ENCODE results near the gene SNRNP25.

Gene SNRNP25

GRCh38 chr16:86483-86952 is 32.9 kb downstream of the SNRNP25 start:
- DNase-seq (no peak), ATAC-seq (ENCODE audit: insufficient read depth, low read depth) (no peak)
- no peak overlapping the region for H2AFZ ChIP-seq (ENCODE audit: low read depth, low read length)
- no peaks in the 10 kb centered on the region for H3K27me3 ChIP-seq (ENCODE audit: insufficient read depth, low read length, poor library complexity)
- no peaks in the 10 kb centered on the region for H3K9me3 ChIP-seq (ENCODE audit: insufficient read depth, low read length, severe bottlenecking)
- peaks cover 4% of the 10 kb centered on the region for H3K4me1 ChIP-seq (ENCODE audit: insufficient read depth, low read length)
- no peak overlapping the region for H3K4me3 ChIP-seq (ENCODE audit: low read depth in 1 of 2, low read length in 2 of 2)
- no peak overlapping the region for H3K9ac ChIP-seq (ENCODE audit: low read depth, low read length)
- 0 out of 2 replicates have a peak, but pooled peaks cover 2% of the 10 kb centered on the region for H3K79me2 ChIP-seq (ENCODE audit: insufficient read depth, low read length)
- H3K36me3 ChIP-seq (ENCODE audit: insufficient read depth, low read length), result peaks cover 68% of the 10 kb centered on the region
- peaks cover 42% of the 10 kb centered on the region for H4K20me1 ChIP-seq (ENCODE audit: insufficient read depth, low read length)
- TF ChIP-seq CTCF (IDR thresholded peaks at IDR 0.05; ENCODE audit: borderline replicate concordance, extremely low read depth, low read length, poor library complexity, severe bottlenecking), result no peak
- TF ChIP-seq EZH2 (IDR thresholded peaks at IDR 0.05; ENCODE audit: borderline replicate concordance, low read depth, low read length, severe bottlenecking), result no peak
- H3K4me2 ChIP-seq (ENCODE audit: insufficient read depth, low read length), result no peak overlapping the region
- H3K27ac ChIP-seq (ENCODE audit: low read length), result no peak overlapping the region

- no peak overlapping the region for H3K9ac ChIP-seq (ENCODE audit: low read depth, low read length)
- H3K4me1 ChIP-seq (ENCODE audit: insufficient read depth, low read length), result peaks cover 4% of the 10 kb centered on the region
- peaks cover 84% of the 10 kb centered on the region for H3K36me3 ChIP-seq (ENCODE audit: insufficient read depth, low read length)
- no peaks in the 10 kb centered on the region for H3K9me3 ChIP-seq (ENCODE audit: insufficient read depth, low read length, severe bottlenecking)
- H3K27ac ChIP-seq (ENCODE audit: low read length), result no peak overlapping the region
- H4K20me1 ChIP-seq (ENCODE audit: insufficient read depth, low read length), result peaks cover 44% of the 10 kb centered on the region
- no peak overlapping the region for H2AFZ ChIP-seq (ENCODE audit: low read depth, low read length)
- H3K4me2 ChIP-seq (ENCODE audit: insufficient read depth, low read length), result no peak overlapping the region
- DNase-seq (no peak), ATAC-seq (ENCODE audit: insufficient read depth, low read depth) (no peak)
- no peak overlapping the region for H3K4me3 ChIP-seq (ENCODE audit: low read depth in 1 of 2, low read length in 2 of 2)
- TF ChIP-seq CTCF (IDR thresholded peaks at IDR 0.05; ENCODE audit: borderline replicate concordance, extremely low read depth, low read length, poor library complexity, severe bottlenecking) (no peak), EZH2 (IDR thresholded peaks at IDR 0.05; ENCODE audit: borderline replicate concordance, low read depth, low read length, severe bottlenecking) (no peak)
- 0 out of 2 replicates have a peak, but pooled peaks cover 2% of the 10 kb centered on the region for H3K79me2 ChIP-seq (ENCODE audit: insufficient read depth, low read length)
- H3K27me3 ChIP-seq (ENCODE audit: insufficient read depth, low read length, poor library complexity), result no peaks in the 10 kb centered on the region
Observed at GRCh38 chr16:88613-89012, 35.0 kb downstream of the SNRNP25 start.

GRCh38 chr16:89391-90302 is 36.0 kb downstream of the SNRNP25 start:
- H3K79me2 ChIP-seq (ENCODE audit: insufficient read depth, low read length), result 0 out of 2 replicates have a peak, but pooled peaks cover 1% of the 10 kb centered on the region
- H3K36me3 ChIP-seq (ENCODE audit: insufficient read depth, low read length), result peaks cover 83% of the 10 kb centered on the region
- H4K20me1 ChIP-seq (ENCODE audit: insufficient read depth, low read length), result peaks cover 38% of the 10 kb centered on the region
- no peak overlapping the region for H2AFZ ChIP-seq (ENCODE audit: low read depth, low read length)
- DNase-seq (no peak), ATAC-seq (ENCODE audit: insufficient read depth, low read depth) (no peak)
- no peak overlapping the region for H3K4me2 ChIP-seq (ENCODE audit: insufficient read depth, low read length)
- TF ChIP-seq CTCF (IDR thresholded peaks at IDR 0.05; ENCODE audit: borderline replicate concordance, extremely low read depth, low read length, poor library complexity, severe bottlenecking) (no peak), EZH2 (IDR thresholded peaks at IDR 0.05; ENCODE audit: borderline replicate concordance, low read depth, low read length, severe bottlenecking) (no peak)
- no peaks in the 10 kb centered on the region for H3K9me3 ChIP-seq (ENCODE audit: insufficient read depth, low read length, severe bottlenecking)
- H3K27me3 ChIP-seq (ENCODE audit: insufficient read depth, low read length, poor library complexity), result no peaks in the 10 kb centered on the region
- H3K4me1 ChIP-seq (ENCODE audit: insufficient read depth, low read length), result no peaks in the 10 kb centered on the region
- no peak overlapping the region for H3K27ac ChIP-seq (ENCODE audit: low read length)
- H3K4me3 ChIP-seq (ENCODE audit: low read depth in 1 of 2, low read length in 2 of 2), result no peak overlapping the region
- H3K9ac ChIP-seq (ENCODE audit: low read depth, low read length), result no peak overlapping the region
